ENCODE results near the gene KRTAP29-1. TPM values are rescaled to one million over a fixed set of nuclear protein-coding genes. Genes with fewer than 3 reads are reported as not detected.

Gene KRTAP29-1
- total and polyA plus RNA-seq, 2 experiments from 2014 or later, result not detected

DNA sequence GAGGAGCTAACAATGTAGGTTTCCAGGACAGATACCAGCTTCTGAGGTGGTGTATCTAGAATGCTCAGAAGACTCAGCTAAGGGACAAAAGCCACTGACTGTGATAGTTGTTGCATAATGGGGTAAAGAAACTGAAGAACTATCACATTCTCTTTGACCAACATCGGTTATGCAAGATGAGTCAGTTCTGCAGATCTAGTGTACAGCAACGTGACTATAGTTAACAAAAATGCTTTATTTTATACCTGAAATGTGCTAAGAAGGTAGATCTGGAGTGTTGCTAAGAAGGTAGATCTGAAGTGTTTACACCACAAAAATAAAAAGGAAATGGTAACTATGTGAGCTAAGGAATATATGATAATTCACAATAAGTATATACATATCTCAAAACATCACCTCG, 34.9 kb downstream of the KRTAP29-1 start:
- Mint-ChIP-seq H3K27ac (no peak overlapping the region), H3K36me3 (ENCODE audit: low read depth) (no peaks in the 10 kb centered on the region), H3K4me3 (no peak overlapping the region), H3K27me3 (ENCODE audit: insufficient read depth, low read depth, poor library complexity) (peaks cover 2% of the 10 kb centered on the region), H3K9me3 (no peaks in the 10 kb centered on the region), H3K4me1 (no peaks in the 10 kb centered on the region)
- no peak for ATAC-seq
- H4K20me1 ChIP-seq (replicated peaks; ENCODE audit: insufficient read depth), result no peaks in the 10 kb centered on the region
- no peak for DNase-seq (ENCODE audit: low spot score)
- no peaks in the 10 kb centered on the region for H3K36me3 ChIP-seq (ENCODE audit: insufficient read depth)
- H3K27ac ChIP-seq (ENCODE audit: low read depth), result no peak overlapping the region
- no peak overlapping the region for H3K4me2 ChIP-seq
- no peaks in the 10 kb centered on the region for H3K9me2 ChIP-seq (ENCODE audit: insufficient read depth)
- no peaks in the 10 kb centered on the region for H3K79me2 ChIP-seq (replicated peaks; ENCODE audit: insufficient read depth)
- TF ChIP-seq EZH2phosphoT487 (IDR thresholded peaks at IDR 0.05; ENCODE audit: unreplicated experiment), result no peak
- TF ChIP-seq, protein P1, sequence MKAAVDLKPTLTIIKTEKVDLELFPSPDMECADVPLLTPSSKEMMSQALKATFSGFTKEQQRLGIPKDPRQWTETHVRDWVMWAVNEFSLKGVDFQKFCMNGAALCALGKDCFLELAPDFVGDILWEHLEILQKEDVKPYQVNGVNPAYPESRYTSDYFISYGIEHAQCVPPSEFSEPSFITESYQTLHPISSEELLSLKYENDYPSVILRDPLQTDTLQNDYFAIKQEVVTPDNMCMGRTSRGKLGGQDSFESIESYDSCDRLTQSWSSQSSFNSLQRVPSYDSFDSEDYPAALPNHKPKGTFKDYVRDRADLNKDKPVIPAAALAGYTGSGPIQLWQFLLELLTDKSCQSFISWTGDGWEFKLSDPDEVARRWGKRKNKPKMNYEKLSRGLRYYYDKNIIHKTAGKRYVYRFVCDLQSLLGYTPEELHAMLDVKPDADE (IDR thresholded peaks at IDR 0.05), result no peak
- no peak for TF ChIP-seq ZNF331 (CRISPR knock-in tag; IDR thresholded peaks at IDR 0.05; ENCODE audit: low read depth)
- no peak for TF ChIP-seq STAT1 (IDR thresholded peaks at IDR 0.05; ENCODE audit: unreplicated experiment)
- TF ChIP-seq JUNB (IDR thresholded peaks at IDR 0.05; ENCODE audit: unreplicated experiment), result no peak
- no peaks in the 10 kb centered on the region for H3F3A ChIP-seq (replicated peaks; ENCODE audit: low read depth)
- no peak overlapping the region for H3K4me3 ChIP-seq
- no peak overlapping the region for H2AFZ ChIP-seq
- H3K27me3 ChIP-seq (ENCODE audit: insufficient read depth), result no peaks in the 10 kb centered on the region
- H3K4me1 ChIP-seq (ENCODE audit: insufficient read depth), result no peaks in the 10 kb centered on the region

DNA sequence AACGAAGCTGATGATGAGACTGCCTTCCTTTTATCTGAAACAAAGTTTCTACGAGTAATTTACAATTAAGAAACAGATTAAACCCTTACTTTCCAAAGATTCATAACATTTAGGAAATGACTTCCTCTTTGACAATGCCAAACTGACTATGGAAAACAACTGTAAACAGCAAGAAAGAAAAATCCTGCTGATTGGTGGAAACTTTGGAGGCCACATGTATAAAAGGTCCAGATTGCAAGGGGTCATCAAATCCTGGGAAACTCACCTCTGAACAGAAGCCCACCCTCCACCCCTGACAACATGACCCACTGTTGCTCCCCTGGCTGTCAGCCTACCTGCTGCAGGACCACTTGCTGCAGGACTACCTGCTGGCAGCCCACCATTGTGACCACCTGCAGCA, 37.6 kb downstream of the KRTAP29-1 start, which contains the start of gene KRTAP9-6:
Gene KRTAP9-6 (plus strand): TSS at position 301 of the 400 bp plus-strand sequence. CDS start 0 bp downstream, at position 301.
- no peaks in the 10 kb centered on the region for H3K79me2 ChIP-seq (replicated peaks; ENCODE audit: insufficient read depth)
- no peaks in the 10 kb centered on the region; the same call in 1 of the 2 replicates for H3K9me2 ChIP-seq (ENCODE audit: insufficient read depth)
- H3K36me3 ChIP-seq (ENCODE audit: insufficient read depth), result no peaks in the 10 kb centered on the region
- H3K27me3 ChIP-seq (ENCODE audit: insufficient read depth), result no peaks in the 10 kb centered on the region
- no peak for ATAC-seq
- no peaks in the 10 kb centered on the region for H3F3A ChIP-seq (replicated peaks; ENCODE audit: low read depth)
- no peaks in the 10 kb centered on the region for H3K36me3 Mint-ChIP-seq (ENCODE audit: low read depth)
- H3K9me3 Mint-ChIP-seq, result no peaks in the 10 kb centered on the region; the same call in 2 of the 3 replicates
- no peak within 1 kb of the TSS for H3K4me3 Mint-ChIP-seq
- no peaks in the 10 kb centered on the region for H4K20me1 ChIP-seq (replicated peaks; ENCODE audit: insufficient read depth)
- no peak within 1 kb of the TSS for H3K4me2 ChIP-seq
- no peaks in the 10 kb centered on the region for H3K4me1 Mint-ChIP-seq
- no peak for DNase-seq (ENCODE audit: low spot score)
- H3K27ac ChIP-seq (ENCODE audit: low read depth), result no peak within 1 kb of the TSS
- no peaks in the 10 kb centered on the region for H3K4me1 ChIP-seq (ENCODE audit: insufficient read depth)
- peaks cover 4% of the 10 kb centered on the region for H3K27me3 Mint-ChIP-seq (ENCODE audit: insufficient read depth, low read depth, poor library complexity)
- H2AFZ ChIP-seq, result no peak within 1 kb of the TSS
- H3K4me3 ChIP-seq, result no peak within 1 kb of the TSS
- no peak within 1 kb of the TSS for H3K27ac Mint-ChIP-seq
- TF ChIP-seq NANOG (IDR thresholded peaks at IDR 0.05; ENCODE audit: borderline replicate concordance), result no peak
- no peak for TF ChIP-seq EZH2 (IDR thresholded peaks at IDR 0.05; ENCODE audit: low read depth, unreplicated experiment)
- TF ChIP-seq, protein P1 (IDR thresholded peaks at IDR 0.05), result no peak
- TF ChIP-seq ZNF331 (CRISPR knock-in tag; IDR thresholded peaks at IDR 0.05; ENCODE audit: low read depth), result no peak
- no peak for TF ChIP-seq JUNB (IDR thresholded peaks at IDR 0.05; ENCODE audit: unreplicated experiment)
- no peak for TF ChIP-seq EZH2phosphoT487 (IDR thresholded peaks at IDR 0.05; ENCODE audit: unreplicated experiment)
- no peak for TF ChIP-seq CREB1 (CRISPR knock-in tag; IDR thresholded peaks at IDR 0.05; ENCODE audit: low read depth)
- no peak for TF ChIP-seq STAT1 (IDR thresholded peaks at IDR 0.05; ENCODE audit: unreplicated experiment)
- TF ChIP-seq POLR2AphosphoS5 (IDR thresholded peaks at IDR 0.05; ENCODE audit: low read depth), result no peak
- TF ChIP-seq, protein P2, sequence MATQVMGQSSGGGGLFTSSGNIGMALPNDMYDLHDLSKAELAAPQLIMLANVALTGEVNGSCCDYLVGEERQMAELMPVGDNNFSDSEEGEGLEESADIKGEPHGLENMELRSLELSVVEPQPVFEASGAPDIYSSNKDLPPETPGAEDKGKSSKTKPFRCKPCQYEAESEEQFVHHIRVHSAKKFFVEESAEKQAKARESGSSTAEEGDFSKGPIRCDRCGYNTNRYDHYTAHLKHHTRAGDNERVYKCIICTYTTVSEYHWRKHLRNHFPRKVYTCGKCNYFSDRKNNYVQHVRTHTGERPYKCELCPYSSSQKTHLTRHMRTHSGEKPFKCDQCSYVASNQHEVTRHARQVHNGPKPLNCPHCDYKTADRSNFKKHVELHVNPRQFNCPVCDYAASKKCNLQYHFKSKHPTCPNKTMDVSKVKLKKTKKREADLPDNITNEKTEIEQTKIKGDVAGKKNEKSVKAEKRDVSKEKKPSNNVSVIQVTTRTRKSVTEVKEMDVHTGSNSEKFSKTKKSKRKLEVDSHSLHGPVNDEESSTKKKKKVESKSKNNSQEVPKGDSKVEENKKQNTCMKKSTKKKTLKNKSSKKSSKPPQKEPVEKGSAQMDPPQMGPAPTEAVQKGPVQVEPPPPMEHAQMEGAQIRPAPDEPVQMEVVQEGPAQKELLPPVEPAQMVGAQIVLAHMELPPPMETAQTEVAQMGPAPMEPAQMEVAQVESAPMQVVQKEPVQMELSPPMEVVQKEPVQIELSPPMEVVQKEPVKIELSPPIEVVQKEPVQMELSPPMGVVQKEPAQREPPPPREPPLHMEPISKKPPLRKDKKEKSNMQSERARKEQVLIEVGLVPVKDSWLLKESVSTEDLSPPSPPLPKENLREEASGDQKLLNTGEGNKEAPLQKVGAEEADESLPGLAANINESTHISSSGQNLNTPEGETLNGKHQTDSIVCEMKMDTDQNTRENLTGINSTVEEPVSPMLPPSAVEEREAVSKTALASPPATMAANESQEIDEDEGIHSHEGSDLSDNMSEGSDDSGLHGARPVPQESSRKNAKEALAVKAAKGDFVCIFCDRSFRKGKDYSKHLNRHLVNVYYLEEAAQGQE (IDR thresholded peaks at IDR 0.05; ENCODE audit: unreplicated experiment), result no peak
